Gastrocnemius medialis (tissue), 4 donors: ENCODE results near the gene C7orf57.

Source experiments
- CTCF ChIP-seq, 5 experiments: fragments of 450-650 bp in 3 of 5; fragments of 200-600 bp in 2 of 5; sonication (generic) in 2 of 5; IDR thresholded peaks in 4 of 5; conservative IDR thresholded peaks in 1 of 5; 1 replicate in 4 of 5; 2 replicates in 1 of 5; pipeline ENCODE4 v1.5.1; 2016 to 2019; ENCODE audit warnings: antibody characterized with exemption in 5 of 5, mild to moderate bottlenecking in 3 of 5, moderate library complexity in 3 of 5
- POLR2A ChIP-seq, 2 donors: fragments of 450-650 bp; IDR thresholded peaks; one replicate each; pipeline ENCODE4 v1.6.1; 2017; ENCODE audit warnings: antibody characterized with exemption in 2 of 2, mild to moderate bottlenecking in 2 of 2, moderate library complexity in 2 of 2

GRCh38 chr7:48028938-48029337, 6.4 kb upstream of the C7orf57 start, which contains the start of gene SUN3:
- no peak for TF ChIP-seq CTCF (IDR thresholded peaks at IDR 0.05 in 4 of 5, conservative IDR thresholded peaks at IDR 0.05 in 1 of 5)
- no peak for TF ChIP-seq POLR2A (IDR thresholded peaks at IDR 0.05)
